ENCODE data around the gene IL13.
A peak's percentile ranks its signal among the peaks of the same experiment; 100 is the strongest.

Gene IL13

DNA sequence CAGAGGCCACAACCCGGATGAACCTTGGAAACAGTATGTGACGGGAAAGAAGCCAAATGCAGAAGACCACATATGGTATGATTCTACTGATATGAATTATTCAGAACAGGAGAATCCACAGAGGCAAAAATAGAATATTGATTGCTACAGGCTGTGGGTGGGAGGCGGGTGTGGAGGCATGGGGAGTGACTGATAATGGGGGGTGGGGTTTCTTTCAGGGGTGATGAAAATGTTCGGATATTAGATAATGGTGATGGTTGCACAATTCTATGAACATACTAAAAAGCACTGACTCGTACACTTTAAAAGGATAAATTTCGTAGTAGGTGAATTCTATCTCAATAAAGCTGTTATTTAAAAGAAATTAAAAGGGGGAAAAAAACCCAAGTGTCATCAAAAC is 26.5 kb downstream of the IL13 start:
- H3K4me3 ChIP-seq (replicated peaks; ENCODE audit: low read depth, low read length) = no peak overlapping the region
- no peak for DNase-seq (ENCODE audit: low read depth)
- TF ChIP-seq, protein P1, sequence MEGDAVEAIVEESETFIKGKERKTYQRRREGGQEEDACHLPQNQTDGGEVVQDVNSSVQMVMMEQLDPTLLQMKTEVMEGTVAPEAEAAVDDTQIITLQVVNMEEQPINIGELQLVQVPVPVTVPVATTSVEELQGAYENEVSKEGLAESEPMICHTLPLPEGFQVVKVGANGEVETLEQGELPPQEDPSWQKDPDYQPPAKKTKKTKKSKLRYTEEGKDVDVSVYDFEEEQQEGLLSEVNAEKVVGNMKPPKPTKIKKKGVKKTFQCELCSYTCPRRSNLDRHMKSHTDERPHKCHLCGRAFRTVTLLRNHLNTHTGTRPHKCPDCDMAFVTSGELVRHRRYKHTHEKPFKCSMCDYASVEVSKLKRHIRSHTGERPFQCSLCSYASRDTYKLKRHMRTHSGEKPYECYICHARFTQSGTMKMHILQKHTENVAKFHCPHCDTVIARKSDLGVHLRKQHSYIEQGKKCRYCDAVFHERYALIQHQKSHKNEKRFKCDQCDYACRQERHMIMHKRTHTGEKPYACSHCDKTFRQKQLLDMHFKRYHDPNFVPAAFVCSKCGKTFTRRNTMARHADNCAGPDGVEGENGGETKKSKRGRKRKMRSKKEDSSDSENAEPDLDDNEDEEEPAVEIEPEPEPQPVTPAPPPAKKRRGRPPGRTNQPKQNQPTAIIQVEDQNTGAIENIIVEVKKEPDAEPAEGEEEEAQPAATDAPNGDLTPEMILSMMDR (IDR thresholded peaks at IDR 0.05; ENCODE audit: low read length, missing control alignments) = no peak

DNA sequence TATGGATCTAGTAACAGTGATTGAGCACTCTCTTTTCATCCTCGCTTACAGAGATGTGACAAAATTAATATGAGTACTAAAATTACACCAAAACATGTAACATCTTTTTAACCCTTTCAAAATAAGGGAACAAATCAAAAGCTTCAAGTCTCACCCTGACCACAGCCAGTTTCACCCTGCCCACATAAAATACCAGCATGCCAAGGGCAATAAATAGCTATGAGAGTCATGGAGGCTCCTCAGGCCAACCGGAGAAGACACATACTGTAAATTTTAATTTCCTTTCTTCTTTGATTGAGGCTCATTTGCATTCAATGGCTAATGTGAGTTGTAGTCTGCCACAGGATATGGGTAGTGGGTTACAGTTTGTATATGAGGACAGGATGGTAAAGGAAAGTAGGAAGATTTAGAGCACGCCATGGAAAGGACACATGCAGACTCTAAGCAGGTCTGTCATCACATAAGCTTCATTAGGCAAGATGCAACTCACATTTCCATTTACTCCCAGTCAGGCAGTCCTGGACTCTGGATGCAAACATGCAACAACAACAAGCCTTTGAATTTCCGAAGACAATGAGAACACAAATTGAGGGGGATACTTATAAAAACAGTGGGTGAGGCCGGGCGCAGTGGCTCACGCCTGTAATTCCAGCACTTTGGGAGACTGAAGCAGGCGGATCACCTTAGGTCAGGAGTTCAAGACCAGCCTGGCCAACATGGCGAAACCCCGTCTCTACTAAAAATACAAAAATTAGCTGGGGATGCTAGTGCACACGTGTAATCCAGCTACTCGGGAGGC is 27.1 kb downstream of the IL13 start:
- H3K4me3 ChIP-seq (replicated peaks; ENCODE audit: low read depth, low read length) = no peak overlapping the region
- no peak for DNase-seq (ENCODE audit: low read depth)
- TF ChIP-seq, protein P1 (IDR thresholded peaks at IDR 0.05; ENCODE audit: low read length, missing control alignments) = no peak

DNA sequence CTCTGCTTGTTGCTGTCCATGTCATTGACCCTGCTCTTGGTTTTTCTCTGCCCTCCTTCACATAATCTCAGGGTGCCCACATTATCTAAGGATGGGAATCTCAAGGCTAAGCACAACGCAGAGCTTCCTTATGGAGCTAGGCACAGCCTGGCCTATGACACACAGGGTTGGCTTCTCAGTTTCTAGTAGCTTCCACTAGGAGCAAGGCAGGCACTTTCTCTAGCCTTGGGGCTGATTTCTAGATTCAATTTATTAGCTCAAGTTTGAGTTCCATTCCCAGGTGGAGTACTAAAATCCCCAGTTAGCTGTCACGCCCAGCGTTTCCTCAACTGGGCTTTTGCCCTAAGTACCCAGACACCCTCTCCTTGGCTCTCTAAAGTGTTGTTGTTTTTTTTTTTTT is 28.2 kb downstream of the IL13 start:
- H3K4me3 ChIP-seq (replicated peaks; ENCODE audit: low read depth, low read length) = no peak overlapping the region
- DNase-seq (ENCODE audit: low read depth) = no peak
- TF ChIP-seq, protein P1 (IDR thresholded peaks at IDR 0.05; ENCODE audit: low read length, missing control alignments) = no peak

DNA sequence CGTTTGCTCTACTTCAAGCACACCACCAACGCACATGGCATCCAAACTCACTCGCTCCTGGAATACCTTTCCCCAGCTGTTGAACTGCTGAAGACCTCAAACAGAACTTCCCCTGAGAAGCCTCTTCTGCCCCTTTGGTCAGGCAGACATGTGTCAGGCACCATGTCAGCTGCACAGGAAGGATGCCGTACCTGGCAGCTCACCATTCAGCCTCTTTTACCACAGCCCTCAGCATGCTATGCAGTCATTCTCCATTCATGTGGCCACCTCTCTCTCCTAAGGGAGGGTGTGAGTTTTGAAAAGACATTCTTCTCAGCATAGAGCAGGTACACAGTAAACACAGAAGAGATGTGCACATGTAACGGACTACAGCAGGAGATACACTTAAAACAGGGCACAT is 30.0 kb downstream of the IL13 start:
- no peak overlapping the region for H3K4me3 ChIP-seq (replicated peaks; ENCODE audit: low read depth, low read length)
- TF ChIP-seq, protein P1 (IDR thresholded peaks at IDR 0.05; ENCODE audit: low read length, missing control alignments) = no peak
- no peak for DNase-seq (ENCODE audit: low read depth)

DNA sequence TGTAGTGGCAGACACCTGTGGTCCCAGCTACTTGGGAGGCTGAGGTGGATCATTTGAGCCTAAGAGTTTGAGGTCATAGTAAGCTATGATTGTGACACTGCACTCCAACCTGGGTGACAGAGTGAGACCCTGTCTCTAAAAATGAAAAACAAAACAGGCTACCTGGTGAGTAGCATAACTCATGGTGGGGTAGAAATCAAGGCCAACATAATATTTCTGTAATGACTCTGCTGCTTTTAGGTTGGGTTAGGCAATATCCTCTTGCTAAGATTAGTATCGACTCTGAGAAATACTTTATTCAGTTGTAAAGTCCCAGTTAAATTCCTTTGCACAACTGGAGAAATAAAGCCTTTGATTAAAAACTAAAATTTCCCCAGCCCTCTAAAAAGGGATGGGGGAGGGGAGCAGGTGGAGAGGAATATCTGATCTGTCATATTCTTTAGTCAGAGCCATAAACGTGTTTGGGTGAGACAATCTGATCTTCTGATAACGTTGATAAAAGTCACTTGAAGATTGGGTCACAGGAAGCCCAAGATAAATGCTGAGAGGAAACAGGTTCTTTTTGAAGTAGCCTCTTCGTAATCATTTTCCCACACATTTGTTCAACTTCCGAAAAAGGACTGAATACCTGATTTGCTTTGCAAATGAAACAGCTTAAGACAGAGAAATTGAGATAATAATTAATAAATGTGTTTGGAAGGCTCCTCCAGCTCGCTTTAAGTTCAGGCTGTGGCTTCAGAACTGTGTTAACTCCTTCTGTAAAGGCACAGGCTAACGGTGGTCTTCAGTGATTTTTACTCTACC is 30.8 kb downstream of the IL13 start:
- TF ChIP-seq, protein P1 (IDR thresholded peaks at IDR 0.05; ENCODE audit: low read length, missing control alignments) = no peak
- H3K4me3 ChIP-seq (replicated peaks; ENCODE audit: low read depth, low read length) = no peak overlapping the region
- peak; percentile 54 for DNase-seq (ENCODE audit: low read depth)

GRCh38 chr5:132689513-132689912 is 31.5 kb downstream of the IL13 start:
- TF ChIP-seq, protein P1 (IDR thresholded peaks at IDR 0.05; ENCODE audit: low read length, missing control alignments) = no peak
- DNase-seq (ENCODE audit: low read depth) = no peak
- no peak overlapping the region for H3K4me3 ChIP-seq (replicated peaks; ENCODE audit: low read depth, low read length)

Measured in fibroblast of pulmonary artery (primary cell).